NCI-H2029 (cell line): Measurements from ENCODE around the gene CATSPER4.
"Not testable (repeated sequence)": the region's sequence is repeated elsewhere in the genome, so short reads cannot be mapped to it uniquely, and the experiment has no call there.

Experiments
- DNase-seq: peaks from one replicate; lab custom pipeline; 2025; lab: John Stamatoyannopoulos, UW

Gene CATSPER4

GRCh38 chr1:26195805-26196204 is 5.4 kb downstream of the CATSPER4 start:
- no peak for DNase-seq

GRCh38 chr1:26197301-26197700 is 6.9 kb downstream of the CATSPER4 start:
- no peak for DNase-seq

- no peak for DNase-seq
Observed at GRCh38 chr1:26197813-26198212, 7.4 kb downstream of the CATSPER4 start.

GRCh38 chr1:26200413-26200812 is 10.0 kb downstream of the CATSPER4 start:
- DNase-seq, result no peak

GRCh38 chr1:26203642-26204318 is 13.4 kb downstream of the CATSPER4 start:
- no peak for DNase-seq

GRCh38 chr1:26210147-26210870 is 19.9 kb downstream of the CATSPER4 start:
- no peak for DNase-seq

- DNase-seq, result no peak
Observed at GRCh38 chr1:26212726-26213125, 22.3 kb downstream of the CATSPER4 start.

GRCh38 chr1:26213335-26213905 is 23.0 kb downstream of the CATSPER4 start:
- DNase-seq, result no peak

GRCh38 chr1:26215246-26215645 is 24.8 kb downstream of the CATSPER4 start:
- DNase-seq, result no peak

GRCh38 chr1:26218906-26219494 is 28.6 kb downstream of the CATSPER4 start:
- no peak for DNase-seq

- no peak for DNase-seq
Observed at GRCh38 chr1:26220199-26220912, 30.0 kb downstream of the CATSPER4 start.

GRCh38 chr1:26221094-26221493 is 30.7 kb downstream of the CATSPER4 start:
- DNase-seq, result no peak

GRCh38 chr1:26224606-26225005 is 34.2 kb downstream of the CATSPER4 start:
- DNase-seq, result no peak

GRCh38 chr1:26225033-26225831 is 34.8 kb downstream of the CATSPER4 start:
- no peak for DNase-seq

- DNase-seq, result not testable (repeated sequence)
Observed at GRCh38 chr1:26230682-26231081, 40.3 kb downstream of the CATSPER4 start.

- DNase-seq, result peak; percentile 95
Observed at GRCh38 chr1:26233903-26234643, 43.7 kb downstream of the CATSPER4 start, which contains the start of gene CEP85. Gene CEP85 (plus strand): TSS chr1:26234200. CDS start chr1:26239784, 5,584 bp downstream.

GRCh38 chr1:26234644-26235370 is 44.4 kb downstream of the CATSPER4 start:
- no peak for DNase-seq

- no peak for DNase-seq
Observed at GRCh38 chr1:26237230-26237966, 47.0 kb downstream of the CATSPER4 start.

- no peak for DNase-seq
Observed at GRCh38 chr1:26239936-26240335, 49.5 kb downstream of the CATSPER4 start.
